ENCODE results near the gene TOX3. TPM values are rescaled to one million over a fixed set of nuclear protein-coding genes. Genes with fewer than 3 reads are reported as not detected.

TOX3 gene
- total and polyA plus RNA-seq, 2 of the 8 experiments (the other 6 are each of a cell fraction or from before 2014, with no cell fraction given), result 16.7 to 31.2 TPM

DNA sequence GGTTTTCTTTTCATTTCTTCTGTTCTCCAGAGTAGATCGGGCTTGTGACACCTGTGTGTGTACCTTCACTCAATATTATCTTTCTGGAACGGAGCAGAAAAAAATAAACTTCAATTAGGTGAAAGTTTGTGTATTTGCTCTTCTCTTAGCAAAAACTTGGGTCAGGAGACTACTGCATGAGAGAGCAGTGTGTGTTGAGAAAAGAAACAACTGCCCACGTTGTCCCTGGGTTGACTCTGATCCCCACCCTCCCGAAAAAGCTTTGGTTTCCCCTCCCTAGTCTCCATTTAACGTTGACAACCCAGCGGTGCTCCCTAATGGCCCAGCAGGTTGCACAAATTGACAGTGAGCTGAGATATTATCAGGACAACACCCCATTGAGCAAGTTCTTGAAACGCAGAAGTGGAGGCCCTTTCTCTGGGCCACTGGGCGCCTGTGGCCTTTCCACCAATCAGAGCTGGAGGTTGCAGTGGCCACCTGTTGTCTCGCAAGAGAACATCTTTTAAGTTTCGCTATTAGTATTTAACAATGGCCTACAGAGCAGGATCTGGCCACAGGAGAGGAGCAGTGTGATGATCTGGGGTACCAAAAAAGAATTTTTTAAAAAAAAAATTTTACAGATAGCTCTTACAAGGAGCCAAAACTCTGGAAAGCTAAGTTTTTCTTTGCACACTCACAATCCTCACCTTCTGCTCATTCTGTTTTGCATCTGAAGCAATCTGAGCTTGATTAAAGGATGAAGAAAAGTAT is 1.5 kb upstream of the TOX3 start:
- ChIA-PET POLR2A (ENCODE audit: partially characterized antibody) (interaction anchor here (0.6 to 1.1 kb wide), 3 partner anchors 12 to 96 kb away, joined by 3 read pairs; no protein-coding TSS in a partner anchor), CTCF (ENCODE audit: partially characterized antibody) (interaction anchor here (0.6 to 2.2 kb wide), 31 partner anchors 9 to 480 kb away, joined by 3 to 10 read pairs (median 4); no protein-coding TSS in a partner anchor)
- Histone ChIP-seq H3K9ac (replicated peaks in 1 of 4; ENCODE audit: extremely low read depth in 1 of 4, low read depth in 3 of 4, low read length in 3 of 4) (no peak overlapping the region), H3K56ac (replicated peaks; ENCODE audit: insufficient read length, low read depth, low read length) (no peak overlapping the region), H2BK12ac (ENCODE audit: low read depth, low read length) (no peak overlapping the region), H3K4ac (replicated peaks; ENCODE audit: insufficient read length, low read depth, low read length) (no peak overlapping the region), H3K79me2 (ENCODE audit: control insufficient read depth in 1 of 2, insufficient read depth in 2 of 2, low read length in 2 of 2) (peaks cover 6 to 25% of the 10 kb centered on the region in 2 experiments; a peak in 3 of 4 replicates), H2AK5ac (ENCODE audit: low read depth, low read length) (no peak overlapping the region), H2BK120ac (replicated peaks; ENCODE audit: low read depth, low read length) (no peak overlapping the region), H4K91ac (replicated peaks; ENCODE audit: insufficient read length, low read length) (no peak overlapping the region), H4K8ac (ENCODE audit: extremely low read depth, insufficient read depth, low read length) (no peak overlapping the region), H4K5ac (ENCODE audit: insufficient read length, low read depth, low read length) (no peak overlapping the region), H3K27me3 (replicated peaks in 1 of 4; ENCODE audit: control insufficient read depth in 3 of 4, extremely low read depth in 1 of 4, insufficient read depth in 3 of 4, low read length in 3 of 4) (peaks cover 0 to 16% (median 12%) of the 10 kb centered on the region in 4 experiments; a peak in 5 of 7 replicates), H3K14ac (ENCODE audit: insufficient read length) (no peak overlapping the region), H2BK15ac (ENCODE audit: low read length) (no peak overlapping the region), H3K4me1 (replicated peaks in 1 of 4; ENCODE audit: control insufficient read depth in 3 of 4, insufficient read depth in 4 of 4, low read length in 3 of 4) (peaks cover 0 to 12% (median 8%) of the 10 kb centered on the region in 4 experiments; a peak in 5 of 7 replicates), H3K36me3 (ENCODE audit: control insufficient read depth in 2 of 4, insufficient read depth in 4 of 4, low read length in 3 of 4) (no peaks in the 10 kb centered on the region; a peak in 1 of 8 replicates), H3K9me3 (ENCODE audit: insufficient read depth in 2 of 2, low read depth in 1 of 2, low read length in 1 of 2) (no peaks in the 10 kb centered on the region), H3K23ac (ENCODE audit: insufficient read length) (no peak overlapping the region), H3K18ac (ENCODE audit: extremely low read depth, low read length) (no peak overlapping the region), H3K4me2 (ENCODE audit: insufficient read depth in 1 of 2, low read depth in 2 of 2, low read length in 2 of 2) (peak overlapping the region; percentile 90 to 93), H2AFZ (ENCODE audit: low read length) (no peak overlapping the region), H2BK20ac (ENCODE audit: low read length) (no peak overlapping the region), H4K20me1 (replicated peaks in 1 of 2; ENCODE audit: control insufficient read depth in 1 of 2, insufficient read depth in 2 of 2, low read length in 2 of 2) (peaks cover 3 to 4% of the 10 kb centered on the region in 2 experiments), H2BK5ac (ENCODE audit: low read depth, low read length) (no peak overlapping the region), H3K79me1 (ENCODE audit: low read depth, low read length) (no peaks in the 10 kb centered on the region), H3K4me3 (ENCODE audit: extremely low read depth in 1 of 4, insufficient read depth in 2 of 4, low read depth in 3 of 4, low read length in 4 of 4) (peak overlapping the region; percentile 3 to 84 (median 44); a peak in 5 of 8 replicates), H3K27ac (ENCODE audit: low read depth, low read length) (no peak overlapping the region), H3K23me2 (ENCODE audit: low read depth, low read length) (peaks cover 16% of the 10 kb centered on the region; the same call in 1 of the 2 replicates)
- FAIRE-seq (no peak), DNase-seq (ENCODE audit: low read depth in 1 of 2, low spot score in 2 of 2) (peak in 1 of 2 experiments; percentile 50)
- WGBS, 2 experiments (ENCODE audit: extremely low coverage in 1 of 2, insufficient coverage in 1 of 2, insufficient read length in 1 of 2, insufficient replicate concordance in 2 of 2, low coverage in 1 of 2, low lambda C conversion rate in 2 of 2, missing lambda C conversion rate in 1 of 2), result 12% methylated on average over 10 of the region's 10 CpGs; no CpG with 5 or more reads in 1 of the 2 experiments
- 0 out of 2 replicates have a peak, but pooled peaks have one; percentile 13 for TF ChIP-seq TAF1 (IDR thresholded peaks at IDR 0.05; ENCODE audit: low read depth, low read length)
- TF ChIP-seq, protein P1, sequence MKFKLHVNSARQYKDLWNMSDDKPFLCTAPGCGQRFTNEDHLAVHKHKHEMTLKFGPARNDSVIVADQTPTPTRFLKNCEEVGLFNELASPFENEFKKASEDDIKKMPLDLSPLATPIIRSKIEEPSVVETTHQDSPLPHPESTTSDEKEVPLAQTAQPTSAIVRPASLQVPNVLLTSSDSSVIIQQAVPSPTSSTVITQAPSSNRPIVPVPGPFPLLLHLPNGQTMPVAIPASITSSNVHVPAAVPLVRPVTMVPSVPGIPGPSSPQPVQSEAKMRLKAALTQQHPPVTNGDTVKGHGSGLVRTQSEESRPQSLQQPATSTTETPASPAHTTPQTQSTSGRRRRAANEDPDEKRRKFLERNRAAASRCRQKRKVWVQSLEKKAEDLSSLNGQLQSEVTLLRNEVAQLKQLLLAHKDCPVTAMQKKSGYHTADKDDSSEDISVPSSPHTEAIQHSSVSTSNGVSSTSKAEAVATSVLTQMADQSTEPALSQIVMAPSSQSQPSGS (IDR thresholded peaks at IDR 0.05; ENCODE audit: low read length), result no peak

All from H1 (cell line).